ENCODE results near the gene PTS. TPM values are rescaled to one million over a fixed set of nuclear protein-coding genes. Genes with fewer than 3 reads are reported as not detected.

The PTS gene
- 10 to 100 TPM; 27.2 to 48.0 (median 39.3) TPM for total RNA-seq

GRCh38 chr11:112226062-112226830 is at the start of gene PTS:
Gene PTS, plus strand, starts transcription at chr11:112226428. Its CDS starts 16 bp downstream, at chr11:112226444.
- Histone ChIP-seq H3K4me3 (replicated peaks in 1 of 3) (peak within 1 kb of the TSS; percentile 50 to 98 (median 88)), H3K27me3 (no peaks in the 10 kb centered on the region), H3K4me1 (peaks cover 8 to 17% of the 10 kb centered on the region in 2 donors), H3K9me3 (no peaks in the 10 kb centered on the region), H3K27ac (peak within 1 kb of the TSS; percentile 90 to 99 (median 99)), H3K36me3 (peaks cover 0 to 13% of the 10 kb centered on the region in 2 donors)
- DNase-seq = peak; percentile 85 to 86
- intact Hi-C loops (cut with DNase I) = no loop called here
- WGBS, 2 donors = 0 to 2% methylated on average over 9 to 17 of the region's 70 CpGs
- TF ChIP-seq POLR2A (IDR thresholded peaks at IDR 0.05) (peak; percentile 21 to 92), CTCF (IDR thresholded peaks at IDR 0.05) (no peak)

- no peak overlapping the region for H3K27ac ChIP-seq
- TF ChIP-seq POLR2A (IDR thresholded peaks at IDR 0.05) (no peak), CTCF (IDR thresholded peaks at IDR 0.05) (no peak)
- H3K4me3 ChIP-seq (replicated peaks in 1 of 3) = no peak overlapping the region
- H3K9me3 ChIP-seq = no peaks in the 10 kb centered on the region
- no peaks in the 10 kb centered on the region for H3K36me3 ChIP-seq
- intact Hi-C loops (cut with DNase I) = no loop called here
- no peaks in the 10 kb centered on the region for H3K27me3 ChIP-seq
- 85 to 89% methylated on average over 4 of the region's 4 CpGs for WGBS, 2 donors
- H3K4me1 ChIP-seq = peaks cover 6 to 11% of the 10 kb centered on the region in 2 donors
- no peak for DNase-seq
These were observed 48.6 kb upstream of the PTS start for GRCh38 chr11:112177589-112177988.

- Histone ChIP-seq H3K9me3 (no peaks in the 10 kb centered on the region), H3K27me3 (no peaks in the 10 kb centered on the region), H3K4me3 (replicated peaks in 1 of 3) (no peak overlapping the region), H3K36me3 (no peaks in the 10 kb centered on the region), H3K27ac (no peak overlapping the region), H3K4me1 (peaks cover 0 to 7% of the 10 kb centered on the region in 2 donors)
- DNase-seq = no peak
- 93 to 98% methylated on average over 1 of the region's 1 CpG for WGBS, 2 donors
- TF ChIP-seq POLR2A (IDR thresholded peaks at IDR 0.05) (no peak), CTCF (IDR thresholded peaks at IDR 0.05) (no peak)
- intact Hi-C loops (cut with DNase I) = no loop called here
These were observed 47.8 kb upstream of the PTS start for GRCh38 chr11:112178428-112178827.

- DNase-seq = no peak
- Histone ChIP-seq H3K4me1 (peaks cover 0 to 7% of the 10 kb centered on the region in 2 donors), H3K4me3 (replicated peaks in 1 of 3) (no peak overlapping the region), H3K27ac (no peak overlapping the region), H3K9me3 (no peaks in the 10 kb centered on the region), H3K27me3 (no peaks in the 10 kb centered on the region), H3K36me3 (no peaks in the 10 kb centered on the region)
- 77 to 85% methylated on average over 3 of the region's 3 CpGs for WGBS, 2 donors
- intact Hi-C loops (cut with DNase I) = no loop called here
- TF ChIP-seq CTCF (IDR thresholded peaks at IDR 0.05) = no peak
- no peak for TF ChIP-seq POLR2A (IDR thresholded peaks at IDR 0.05)
These were observed 47.3 kb upstream of the PTS start for GRCh38 chr11:112178936-112179335.

- intact Hi-C loops (cut with DNase I) = no loop called here
- Histone ChIP-seq H3K27ac (no peak overlapping the region), H3K27me3 (no peaks in the 10 kb centered on the region), H3K36me3 (no peaks in the 10 kb centered on the region), H3K4me3 (replicated peaks in 1 of 3) (no peak overlapping the region), H3K4me1 (peaks cover 0 to 7% of the 10 kb centered on the region in 2 donors), H3K9me3 (no peaks in the 10 kb centered on the region)
- TF ChIP-seq CTCF (IDR thresholded peaks at IDR 0.05) (no peak), POLR2A (IDR thresholded peaks at IDR 0.05) (no peak)
- DNase-seq = no peak
These were observed 46.6 kb upstream of the PTS start for GRCh38 chr11:112179601-112180000.

Data from thyroid gland (tissue), 4 donors.